ENCODE data around the gene ATG12.
"Not testable (repeated sequence)": the region's sequence is repeated elsewhere in the genome, so short reads cannot be mapped to it uniquely, and the experiment has no call there.

ATG12 gene

DNA sequence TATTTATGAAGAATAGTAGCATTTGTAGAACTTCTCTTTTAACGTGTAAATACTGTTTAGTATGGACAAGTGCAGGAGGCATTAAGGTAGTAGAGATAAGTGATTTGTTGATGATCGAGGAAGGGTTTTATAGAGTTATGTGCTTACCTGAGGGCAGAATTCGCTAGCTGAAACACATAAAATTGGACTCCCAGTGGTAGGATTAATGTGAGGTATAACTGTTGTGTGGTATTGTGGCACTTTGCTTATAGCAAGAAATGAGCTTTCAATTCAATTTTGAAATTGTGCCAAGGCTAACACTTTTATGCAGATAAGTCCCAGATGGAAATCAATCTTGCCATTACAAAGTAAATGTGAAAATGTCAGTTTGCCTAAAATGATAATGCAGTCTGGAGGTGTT, 1.6 kb upstream of the ATG12 start:
- DNase-seq (ENCODE audit: low read depth in 2 of 2, low spot score in 1 of 2) = no peak

DNA sequence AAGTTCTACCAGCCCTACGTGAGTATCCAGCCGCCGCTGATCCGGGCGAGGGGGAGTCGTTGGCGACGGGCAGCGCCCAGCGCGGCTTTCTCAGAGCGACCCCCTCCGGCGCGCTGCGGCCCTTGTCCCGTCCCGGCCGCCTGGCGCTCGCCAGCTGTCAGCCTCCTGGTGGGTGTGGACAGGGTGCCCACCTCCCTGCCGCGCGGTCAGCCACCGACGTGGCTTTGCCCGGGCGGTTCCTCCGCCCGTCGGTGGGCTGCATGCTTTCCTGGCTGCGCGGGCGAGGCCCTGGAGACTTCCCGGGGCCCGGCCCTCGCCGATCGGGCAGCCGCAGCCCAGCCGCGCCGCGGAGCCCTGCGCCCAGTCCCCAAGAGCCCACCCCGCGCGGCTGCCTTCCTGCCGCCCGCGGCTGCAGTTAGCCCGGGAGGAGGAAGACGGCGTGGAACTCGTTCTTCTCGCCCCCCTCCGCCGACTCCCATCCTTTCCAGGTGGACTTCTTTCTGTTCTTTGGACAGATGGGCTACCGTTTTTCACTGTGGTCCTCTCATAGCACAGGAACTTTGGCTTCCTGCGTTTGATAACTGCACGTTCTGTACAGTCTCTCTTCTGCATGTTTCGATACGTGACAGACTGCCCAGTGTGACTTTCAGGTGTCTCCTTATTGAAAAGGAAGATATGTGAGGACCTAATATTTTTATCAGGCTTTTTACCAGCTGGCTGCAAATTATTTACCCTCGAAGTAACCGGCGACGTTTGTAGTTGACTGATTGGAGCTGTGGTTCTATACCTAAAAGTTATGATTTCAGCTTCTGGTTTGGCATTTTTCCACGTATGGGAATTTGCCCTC, 947 bp upstream of the ATG12 start:
- DNase-seq (ENCODE audit: low read depth in 2 of 2, low spot score in 1 of 2) = no peak

DNA sequence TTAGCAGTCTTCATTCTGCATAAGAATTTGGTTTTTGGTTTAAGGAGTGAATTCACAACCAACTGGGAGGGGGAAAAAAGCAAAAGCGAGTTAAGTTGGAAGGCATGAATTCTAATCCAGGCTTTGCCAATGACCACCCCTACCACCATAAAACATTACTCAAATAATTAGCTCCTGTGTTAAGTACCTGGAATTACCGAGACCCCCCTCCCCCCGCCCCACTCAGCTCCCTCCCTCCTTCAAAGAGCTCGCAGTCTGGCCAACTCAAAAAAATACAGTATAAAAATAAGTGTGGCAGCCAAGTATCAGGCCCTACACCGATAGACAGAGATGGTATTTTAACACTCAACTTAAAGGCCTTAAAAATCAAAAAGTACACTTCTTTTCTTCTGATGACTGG, 492 bp downstream of the ATG12 start:
- no peak for DNase-seq (ENCODE audit: low read depth in 2 of 2, low spot score in 1 of 2)

DNA sequence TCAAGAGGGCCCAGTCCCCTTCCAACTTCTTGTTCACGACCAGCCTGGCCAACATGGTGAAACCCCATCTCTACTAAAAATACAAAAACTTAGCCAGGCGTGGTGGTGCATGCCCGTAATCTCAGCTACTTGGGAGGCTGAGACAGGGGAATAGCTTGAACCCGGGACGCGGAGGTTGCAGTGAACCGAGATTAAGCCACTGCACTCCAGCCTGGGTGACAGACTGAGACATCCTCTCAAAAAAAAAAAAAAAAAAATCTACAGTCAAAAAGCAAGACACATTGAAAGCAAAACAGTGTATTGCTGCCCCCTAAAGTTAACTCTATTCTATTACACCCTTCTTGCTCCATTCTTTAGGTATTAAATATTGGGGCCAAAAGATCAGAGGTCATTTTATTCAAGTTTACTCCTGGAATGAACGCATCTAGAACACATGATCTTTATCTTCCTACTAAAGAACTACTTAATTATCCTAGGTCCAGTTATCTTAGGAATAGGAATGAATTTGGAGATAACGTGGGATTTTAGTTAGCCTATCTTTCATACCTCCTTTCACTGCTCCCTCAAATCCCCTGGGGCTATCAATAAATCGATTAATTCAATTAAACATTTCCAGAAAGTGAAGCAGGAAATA, 2.4 kb downstream of the ATG12 start:
- no peak for DNase-seq (ENCODE audit: low read depth in 2 of 2, low spot score in 1 of 2)

DNA sequence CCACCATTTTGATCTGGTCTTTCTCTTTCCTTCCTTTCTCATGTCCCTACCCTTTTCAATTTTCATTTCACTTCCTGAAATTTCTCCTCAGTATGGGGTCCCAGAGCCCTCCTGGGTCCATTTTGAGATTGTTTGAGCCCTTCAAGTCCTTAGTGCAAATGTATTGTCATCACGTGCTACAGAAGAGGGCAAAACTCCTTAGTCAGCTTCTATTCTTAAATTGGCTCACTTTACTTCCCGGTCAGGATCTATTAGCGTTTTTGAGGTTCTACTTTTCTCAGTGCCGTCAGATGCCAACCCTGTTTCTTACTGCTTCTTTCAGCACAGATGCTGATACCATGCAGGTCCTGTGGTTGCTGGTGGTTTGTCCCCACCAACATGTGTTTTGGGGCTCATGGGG, 5.9 kb downstream of the ATG12 start:
- no peak for DNase-seq (ENCODE audit: low read depth in 2 of 2, low spot score in 1 of 2)

DNA sequence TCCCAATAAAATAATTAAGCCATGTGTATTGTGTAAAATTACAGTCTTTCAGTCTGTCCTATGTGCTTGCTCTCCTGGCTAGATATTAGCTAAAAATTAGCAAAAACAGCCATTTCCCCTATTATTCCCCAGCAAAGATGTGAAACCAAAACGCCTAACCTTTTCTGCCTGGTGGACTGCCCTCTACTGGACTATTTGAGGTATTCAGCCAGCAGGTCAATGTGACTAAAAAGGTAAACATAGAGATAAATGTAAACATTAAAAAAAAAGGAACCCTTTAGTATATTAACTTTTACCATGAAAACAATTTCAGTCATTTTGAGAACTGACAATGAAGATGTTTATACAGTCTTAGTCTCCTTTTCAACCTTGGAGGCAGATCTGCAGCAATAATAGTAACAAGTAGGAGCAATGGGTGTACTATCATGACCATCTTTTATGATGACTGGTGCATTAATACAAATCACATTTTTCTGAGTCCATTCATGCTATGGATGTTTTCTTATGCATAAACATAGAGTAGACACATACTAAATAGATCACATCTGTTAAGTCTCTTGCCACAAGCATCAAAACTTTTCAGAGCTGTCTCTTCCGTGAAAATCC, 10.1 kb downstream of the ATG12 start:
- DNase-seq (ENCODE audit: low read depth in 2 of 2, low spot score in 1 of 2) = no peak

DNA sequence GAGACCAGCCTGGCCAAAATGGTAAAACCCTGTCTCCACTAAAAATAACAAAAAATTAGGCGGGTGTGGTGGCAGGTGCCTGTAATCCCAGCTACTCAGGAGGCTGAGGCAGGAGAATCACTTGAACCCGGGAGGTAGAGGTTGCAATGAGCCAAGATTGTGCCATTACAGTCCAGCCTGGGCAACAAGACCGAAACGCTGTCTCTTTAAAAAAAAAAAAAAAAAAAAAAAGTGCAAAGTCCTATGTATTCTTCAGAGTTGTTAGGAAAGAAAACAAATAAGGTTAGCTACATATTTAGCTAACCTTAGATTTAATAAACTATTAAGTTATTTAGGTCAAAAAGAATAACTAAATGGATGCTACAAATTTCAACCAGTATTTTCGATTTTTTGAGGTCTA, 11.5 kb downstream of the ATG12 start:
- DNase-seq (ENCODE audit: low read depth in 2 of 2, low spot score in 1 of 2) = no peak

DNA sequence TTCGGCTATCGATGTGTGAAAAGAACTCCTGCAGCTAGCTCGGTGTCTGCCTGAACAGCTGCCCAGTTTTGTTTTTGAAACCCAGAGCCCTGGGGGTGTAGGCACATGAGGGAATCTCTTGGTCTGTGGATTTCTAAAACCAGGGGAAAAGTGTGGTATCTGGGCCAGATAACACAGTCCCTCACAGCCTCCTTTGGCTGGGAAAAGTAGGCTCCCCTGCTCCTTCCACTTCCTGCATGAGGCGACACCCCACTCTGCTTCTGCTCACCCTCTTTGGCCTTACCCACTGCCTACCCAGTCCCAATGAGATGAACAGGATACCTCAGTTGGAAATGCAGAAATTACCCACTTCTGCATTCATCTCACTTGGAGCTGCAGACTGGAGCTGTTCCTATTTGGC, 15.4 kb downstream of the ATG12 start:
- DNase-seq (ENCODE audit: low read depth in 2 of 2, low spot score in 1 of 2) = no peak

DNA sequence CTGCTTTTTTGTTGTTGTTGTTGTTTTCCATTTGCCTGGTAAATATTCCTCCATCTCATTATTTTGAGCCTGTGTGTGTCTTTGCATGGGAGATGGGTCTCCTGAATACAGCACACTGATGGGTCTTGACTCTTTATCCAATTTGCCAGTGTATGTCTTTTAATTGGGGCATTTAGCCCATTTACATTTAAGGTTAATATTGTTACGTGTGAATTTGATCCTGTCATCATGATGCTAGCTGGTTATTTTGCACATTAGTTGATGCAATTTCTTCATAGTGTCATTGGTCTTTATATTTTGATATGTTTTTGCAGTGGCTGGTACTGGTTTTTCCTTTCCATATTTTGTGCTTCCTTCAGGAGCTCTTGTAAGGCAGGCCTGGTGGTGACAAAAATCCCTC, 16.4 kb downstream of the ATG12 start:
- DNase-seq (ENCODE audit: low read depth in 2 of 2, low spot score in 1 of 2) = not testable (repeated sequence)

DNA sequence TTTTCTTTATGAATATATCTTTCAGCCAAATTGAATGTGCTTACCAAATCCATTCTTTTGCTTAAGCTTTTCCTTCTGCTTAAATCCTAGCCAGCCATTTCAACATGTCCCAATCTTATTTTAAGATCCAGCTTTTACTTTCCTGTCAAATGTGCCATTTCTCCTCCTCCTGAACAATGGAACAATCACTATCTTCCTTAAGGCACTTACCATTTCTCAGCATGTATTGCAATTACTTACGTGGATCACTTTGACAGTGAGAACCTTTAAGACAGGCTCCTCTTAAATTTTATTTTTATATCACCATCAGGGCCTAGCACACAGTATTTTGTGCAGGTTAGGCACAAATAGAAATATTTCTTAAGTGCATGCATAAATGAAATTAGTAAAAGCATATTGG, 20.5 kb downstream of the ATG12 start:
- DNase-seq (ENCODE audit: low read depth in 2 of 2, low spot score in 1 of 2) = no peak

DNA sequence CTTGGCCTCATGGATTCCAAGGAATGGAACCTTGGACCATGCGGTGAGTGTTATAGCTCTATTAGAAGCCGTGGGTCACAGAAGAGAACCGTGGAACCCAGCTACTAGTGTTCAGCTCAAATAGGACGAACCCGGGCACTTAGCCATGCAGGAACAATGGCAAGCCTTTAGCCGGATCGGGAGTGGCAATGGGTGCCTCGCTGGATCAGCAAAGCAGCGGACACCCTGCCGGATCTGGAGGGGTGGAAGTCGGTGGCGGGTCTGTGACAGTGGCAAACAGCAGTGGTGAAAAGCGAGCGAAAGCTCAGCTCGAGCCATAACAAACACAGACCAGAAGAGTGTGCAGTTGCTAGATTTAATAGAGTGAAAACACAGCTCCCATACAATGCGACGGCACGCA, 22.5 kb downstream of the ATG12 start:
- no peak for DNase-seq (ENCODE audit: low read depth in 2 of 2, low spot score in 1 of 2)

DNA sequence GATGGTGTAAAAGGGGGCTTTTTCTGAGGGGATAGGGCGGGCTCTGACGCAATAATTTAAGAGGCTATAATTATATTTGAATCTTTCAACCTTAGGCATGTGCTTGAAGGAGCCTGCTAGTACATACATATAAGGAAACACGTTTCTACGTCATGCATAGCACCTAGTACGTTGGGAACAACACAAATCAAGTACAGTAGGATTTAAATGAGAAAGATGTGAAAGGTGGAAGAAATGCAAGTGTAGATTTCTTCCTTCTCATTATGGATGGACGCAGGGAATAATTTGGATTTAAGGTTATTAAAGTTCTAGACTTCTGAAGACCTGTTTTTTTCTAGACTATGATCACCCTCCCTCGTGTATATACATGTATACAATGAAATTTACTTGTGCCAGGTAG, 24.0 kb downstream of the ATG12 start:
- no peak for DNase-seq (ENCODE audit: low read depth in 2 of 2, low spot score in 1 of 2)

DNA sequence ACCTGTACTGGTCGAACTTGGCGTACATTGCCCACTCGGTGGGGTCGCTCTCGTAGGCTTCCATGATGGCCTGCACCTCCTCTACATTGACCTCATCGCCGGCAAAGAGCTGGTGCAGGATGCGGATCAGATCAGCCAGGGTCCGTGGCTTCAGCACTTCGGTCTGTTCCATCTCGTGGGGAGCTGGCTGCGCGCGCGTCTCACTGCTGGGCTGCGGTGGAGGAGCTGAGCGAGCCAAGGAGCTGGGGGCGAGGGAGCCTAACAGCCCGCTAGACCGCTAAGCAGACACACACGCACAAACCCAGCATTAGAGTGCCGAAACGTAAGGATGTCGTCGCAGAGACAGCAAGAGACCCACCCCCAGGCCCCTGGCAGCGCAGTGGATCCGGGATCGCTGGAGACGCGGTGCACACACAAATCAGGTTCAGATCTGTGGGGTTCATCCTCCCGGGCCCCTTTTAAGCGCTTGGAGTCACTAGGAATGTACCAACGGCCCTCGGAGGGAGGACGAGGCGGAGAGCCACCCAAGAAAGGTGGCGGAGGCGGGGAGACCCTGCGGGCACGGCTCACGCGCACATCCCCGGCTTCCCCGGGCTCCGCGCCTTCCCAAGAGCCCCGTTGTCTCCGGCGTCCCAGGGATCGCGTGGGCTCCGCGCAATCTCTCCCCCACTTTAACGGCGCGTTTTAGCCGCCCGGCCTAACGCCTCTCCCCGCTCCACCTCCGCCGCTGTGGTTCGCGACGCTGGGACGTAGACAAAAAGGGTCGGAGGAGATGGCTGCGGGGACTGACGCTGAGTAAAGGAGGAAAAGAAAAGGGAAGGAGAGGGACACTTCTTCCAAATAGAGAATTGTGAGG, 24.9 kb downstream of the ATG12 start, which contains the start of gene CDO1:
Gene CDO1 (minus strand): TSS at position 434 of the 856 bp plus-strand sequence. CDS start 262 bp downstream, at position 172.
- DNase-seq (ENCODE audit: low read depth in 2 of 2, low spot score in 1 of 2) = no peak

DNA sequence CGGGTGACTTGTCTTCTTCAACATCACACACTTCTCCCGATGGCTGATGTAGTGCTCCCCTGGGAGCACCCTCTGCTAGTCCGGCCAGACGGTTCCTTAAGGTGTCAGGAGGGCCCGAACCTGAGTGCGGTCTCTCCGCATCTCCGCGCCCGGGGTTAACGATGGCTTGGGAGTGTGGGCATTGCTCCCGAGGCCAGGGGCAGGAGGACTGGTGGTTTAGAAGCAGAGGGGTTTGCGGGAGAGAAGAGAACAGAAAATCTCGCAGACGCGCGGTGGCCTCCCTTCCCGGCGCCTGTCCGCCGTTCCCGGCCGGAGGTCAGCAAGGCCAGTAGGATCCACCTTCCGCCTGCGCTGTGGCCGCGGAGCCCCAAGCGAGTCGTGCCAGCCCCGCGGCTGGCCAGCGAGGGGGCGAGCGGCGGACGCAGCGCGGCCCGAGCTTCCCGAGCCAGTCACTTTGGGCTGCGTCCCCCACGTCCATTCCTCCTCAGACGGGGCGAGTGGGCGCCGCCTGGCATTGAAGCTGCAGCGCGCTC, 25.6 kb downstream of the ATG12 start:
- no peak for DNase-seq (ENCODE audit: low read depth in 2 of 2, low spot score in 1 of 2)

DNA sequence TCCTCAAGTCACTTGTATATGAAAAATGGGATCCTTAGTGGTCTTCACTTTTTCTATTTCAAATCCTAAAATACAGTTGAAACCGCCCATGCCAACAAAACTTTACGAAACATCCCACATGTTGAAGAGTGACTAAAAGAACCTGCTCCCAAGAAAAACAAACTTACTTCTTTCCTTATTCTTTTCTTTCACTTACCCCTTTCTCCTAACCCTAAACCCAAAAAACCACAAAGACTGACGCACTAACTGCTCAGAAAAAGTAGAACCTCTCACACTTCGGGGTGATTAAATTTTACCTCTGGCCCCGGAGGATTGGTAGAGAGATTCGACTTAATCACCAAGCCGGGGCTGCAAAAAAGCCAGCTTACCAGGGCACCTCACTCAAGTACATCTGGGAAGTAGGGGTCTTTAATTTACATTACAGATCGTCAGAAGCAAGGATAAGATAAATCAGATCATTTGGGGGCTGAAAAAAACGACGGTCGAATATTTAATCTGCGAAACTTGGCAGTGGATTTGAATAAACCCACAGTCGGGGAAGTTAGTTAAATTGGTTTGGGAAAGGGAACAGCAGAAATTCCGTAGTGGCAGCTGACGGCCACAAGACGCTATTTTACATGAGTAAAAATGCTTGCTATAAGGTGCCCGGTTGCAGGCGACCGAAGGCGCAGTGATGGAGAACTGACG, 26.2 kb downstream of the ATG12 start:
- no peak for DNase-seq (ENCODE audit: low read depth in 2 of 2, low spot score in 1 of 2)

DNA sequence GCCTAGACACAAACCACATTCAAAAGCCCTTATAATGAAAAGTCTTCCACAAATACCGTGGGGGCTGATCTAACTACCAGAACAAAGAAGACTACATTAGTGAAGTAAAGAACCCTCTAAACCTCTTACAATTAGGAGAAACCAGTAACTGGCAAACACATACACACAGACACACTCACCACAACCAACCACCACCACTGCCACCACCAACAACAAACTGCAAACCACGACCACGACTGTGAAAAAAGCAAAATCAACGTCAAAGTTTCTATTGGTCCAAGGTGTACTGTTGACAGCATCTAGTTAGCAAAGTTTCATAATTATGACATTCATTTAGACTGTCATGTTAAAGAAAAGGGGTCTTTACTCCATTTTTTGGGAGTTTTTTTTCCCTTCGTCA, 27.6 kb downstream of the ATG12 start:
- no peak for DNase-seq (ENCODE audit: low read depth in 2 of 2, low spot score in 1 of 2)

DNA sequence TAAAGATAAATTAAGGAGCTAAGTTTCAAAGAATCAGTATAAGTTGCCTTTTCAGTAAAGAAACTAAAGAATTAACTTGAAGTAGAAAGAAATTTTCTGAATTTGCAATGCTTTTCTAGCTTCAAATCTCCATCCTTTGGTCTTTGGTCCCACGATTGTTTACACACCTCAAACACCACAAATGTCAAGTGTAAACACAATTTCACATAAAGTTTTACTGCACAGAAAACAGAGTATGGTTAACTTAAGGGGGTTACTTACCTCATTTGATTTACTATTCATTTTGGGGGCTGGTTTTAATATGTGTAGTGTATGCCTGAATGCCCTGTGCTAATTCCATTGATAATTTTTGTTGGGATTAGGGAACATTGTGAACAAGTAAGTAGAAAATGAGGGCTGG, 29.0 kb downstream of the ATG12 start:
- DNase-seq (ENCODE audit: low read depth in 2 of 2, low spot score in 1 of 2) = no peak

DNA sequence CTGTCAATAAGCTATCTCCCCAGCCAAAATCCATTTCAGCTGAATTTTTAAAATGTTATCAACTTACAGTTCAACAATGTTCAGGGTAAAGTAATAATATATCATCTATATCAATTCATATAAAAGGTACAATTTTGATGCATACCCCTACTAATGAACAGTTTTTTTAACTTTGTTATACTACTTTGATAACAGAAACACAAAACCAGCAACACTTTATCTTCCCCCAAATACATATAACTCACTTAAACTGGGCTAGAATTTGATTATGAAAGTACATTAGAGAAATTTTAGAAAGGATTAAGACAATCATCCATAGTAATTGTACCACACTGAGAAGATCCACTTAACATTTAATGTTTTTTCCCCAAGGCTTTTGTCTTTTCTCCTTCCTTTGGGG, 30.0 kb downstream of the ATG12 start:
- no peak for DNase-seq (ENCODE audit: low read depth in 2 of 2, low spot score in 1 of 2)

DNA sequence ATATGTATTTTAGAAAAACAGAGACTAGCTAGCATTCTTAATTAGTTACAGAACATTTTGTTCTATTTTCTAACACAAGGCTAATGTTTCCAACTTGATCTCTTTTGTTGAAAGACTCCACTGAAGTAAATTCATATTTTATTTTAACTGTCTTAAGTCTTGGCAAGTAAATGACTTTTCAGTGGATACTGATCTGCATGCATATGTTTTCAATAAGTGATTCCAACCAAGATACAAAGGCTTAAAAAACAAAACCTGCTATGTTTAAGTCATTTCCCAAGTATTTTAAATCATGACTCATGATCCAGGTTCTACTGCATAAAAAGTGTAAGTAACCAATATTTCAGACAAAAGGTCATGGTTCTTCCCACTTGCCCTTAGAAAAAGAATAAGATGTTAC, 30.6 kb downstream of the ATG12 start:
- DNase-seq (ENCODE audit: low read depth in 2 of 2, low spot score in 1 of 2) = no peak

DNA sequence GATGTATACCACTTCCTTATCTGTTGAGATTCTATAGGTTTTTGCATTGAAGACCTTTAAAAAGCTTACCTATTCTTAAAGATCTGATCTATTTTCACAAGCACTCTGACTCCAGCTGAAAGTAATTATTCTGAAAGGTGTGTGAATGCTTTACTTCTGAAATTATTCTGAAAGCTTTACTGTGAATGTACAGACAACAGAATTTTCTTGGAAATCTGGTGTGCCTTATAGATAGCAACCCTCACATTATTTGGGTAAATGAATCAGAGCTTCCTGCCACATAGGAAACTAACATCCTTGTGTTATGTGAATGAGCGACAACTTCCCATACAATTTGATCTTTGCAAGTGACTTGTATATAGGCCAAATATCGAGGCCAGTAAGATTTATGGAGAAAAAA, 31.4 kb downstream of the ATG12 start:
- no peak for DNase-seq (ENCODE audit: low read depth in 2 of 2, low spot score in 1 of 2)

DNA sequence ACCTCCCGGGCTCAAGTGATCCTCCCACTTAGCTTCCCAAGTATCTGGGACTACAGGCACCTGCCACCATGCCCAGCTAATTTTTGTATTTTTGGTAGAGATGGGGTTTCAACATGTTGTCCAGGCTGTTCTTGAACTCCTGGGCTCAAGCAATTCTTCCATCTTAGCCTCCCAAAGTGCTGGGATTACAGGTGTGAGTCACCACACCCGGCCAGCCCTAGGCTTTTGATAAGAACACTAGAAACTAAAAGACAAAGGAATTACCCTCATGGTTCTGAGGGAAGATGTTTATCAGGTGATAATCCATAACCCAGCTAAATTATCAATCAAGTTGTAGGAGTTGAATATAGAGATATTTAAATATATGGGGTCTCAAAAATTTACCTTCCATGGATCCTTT, 33.3 kb downstream of the ATG12 start:
- DNase-seq (ENCODE audit: low read depth in 2 of 2, low spot score in 1 of 2) = not testable (repeated sequence)

Measured in stimulated activated CD8-positive, alpha-beta memory T cell treated with anti-CD3 and anti-CD28 coated beads, Interleukin-4, amount 100 ng/mL, for 1 hour (primary cell).